IPS DF 4.7 (cell line): ENCODE measurements around the gene FRMD5.

Source experiments
- DNase-seq: peaks from one replicate; pipeline ENCODE4 v3.0.0-alpha.2; 2013; ENCODE audit warnings: low spot score; ENCODE audit errors: extremely low read depth

FRMD5 gene

GRCh38 chr15:43977072-43977884 lies 217.8 kb downstream of the FRMD5 start:
- no peak for DNase-seq

- DNase-seq: no peak
Observed at GRCh38 chr15:43975770-43976169, 219.3 kb downstream of the FRMD5 start.

DNA sequence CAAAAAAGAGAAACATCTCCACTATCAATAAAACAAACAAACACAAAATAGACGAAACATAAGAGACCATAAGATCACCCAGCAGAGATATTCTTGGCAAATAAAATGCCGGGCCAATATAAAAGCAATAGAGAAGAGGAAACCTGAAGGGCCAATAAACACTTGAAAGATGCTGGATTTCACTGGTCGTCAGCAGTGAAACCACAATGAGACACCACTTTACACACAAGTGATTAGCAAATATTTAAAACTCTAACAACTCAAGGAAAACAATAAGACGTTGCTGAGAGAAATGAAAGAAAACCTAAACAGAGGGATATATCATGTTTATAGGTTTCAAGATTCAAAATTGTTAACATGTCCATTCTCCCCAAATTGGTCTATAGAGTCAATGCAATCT lies 219.7 kb downstream of the FRMD5 start:
- DNase-seq: no peak

- no peak for DNase-seq
Observed at GRCh38 chr15:43974852-43975251, 220.2 kb downstream of the FRMD5 start.

- DNase-seq: no peak
Observed at GRCh38 chr15:43969802-43970375, 225.2 kb downstream of the FRMD5 start.

DNA sequence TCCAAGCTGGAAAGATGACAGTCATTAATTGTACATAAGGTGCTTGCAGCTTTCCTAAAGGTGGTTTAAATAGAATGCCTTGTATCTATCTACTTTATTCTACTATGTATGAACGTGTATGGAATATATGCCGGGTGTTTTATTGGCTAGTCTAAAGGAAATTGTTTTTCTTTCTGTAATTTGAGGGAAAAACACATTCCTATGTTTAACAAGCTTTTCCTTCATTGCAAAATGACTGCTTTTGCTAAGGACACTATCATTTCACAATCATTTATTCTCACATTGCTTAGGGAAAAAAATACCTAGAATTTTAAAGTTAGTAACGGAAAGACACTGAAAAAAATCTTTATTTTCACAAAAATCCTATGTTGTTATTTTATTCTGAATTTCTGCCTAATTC lies 226.5 kb downstream of the FRMD5 start:
- DNase-seq: no peak

- no peak for DNase-seq
Observed at GRCh38 chr15:43966646-43967045, 228.4 kb downstream of the FRMD5 start.

GRCh38 chr15:43958861-43959330 lies 236.2 kb downstream of the FRMD5 start:
- no peak for DNase-seq

DNA sequence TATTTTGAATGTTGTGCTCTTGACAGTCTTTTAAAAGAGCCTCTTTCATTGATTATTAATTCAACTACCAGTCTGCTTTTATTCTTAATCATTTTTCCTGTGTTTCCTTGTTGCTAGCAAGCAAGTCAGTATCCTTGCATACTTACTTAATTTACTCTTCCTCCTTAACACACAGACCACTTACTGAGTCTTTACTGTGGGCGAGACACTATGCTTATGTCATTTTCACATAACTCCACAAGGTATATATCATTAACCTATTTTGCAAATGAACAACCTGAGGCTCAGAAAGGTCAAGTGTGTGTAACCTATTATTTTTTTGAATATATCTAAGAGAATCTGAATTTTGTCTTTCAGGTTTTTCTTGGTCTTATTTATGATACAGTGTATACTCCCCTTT lies 237.3 kb downstream of the FRMD5 start:
- no peak for DNase-seq

DNA sequence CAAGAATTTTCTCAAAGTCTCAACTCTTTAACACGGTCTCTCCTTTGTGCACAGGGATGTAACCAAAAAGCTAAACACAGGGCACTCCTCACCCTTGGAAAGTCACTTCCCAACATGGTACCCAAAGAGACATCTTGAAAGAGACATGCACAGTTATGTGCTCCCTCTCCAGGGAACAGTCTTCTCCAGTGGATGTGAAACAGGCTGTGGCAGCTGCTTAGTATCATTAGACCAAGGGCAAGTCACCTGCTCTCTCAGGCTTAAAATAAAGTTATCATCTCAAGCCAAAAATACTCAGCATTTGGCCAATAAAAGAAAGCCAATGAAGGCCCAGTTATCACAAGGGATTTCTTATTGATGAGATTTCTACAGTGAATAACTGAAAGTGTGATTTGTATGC lies 239.9 kb downstream of the FRMD5 start:
- DNase-seq: no peak

GRCh38 chr15:43954181-43954621 lies 240.9 kb downstream of the FRMD5 start:
- DNase-seq: no peak

GRCh38 chr15:43953402-43953801 lies 241.7 kb downstream of the FRMD5 start:
- DNase-seq: no peak

- DNase-seq: no peak
Observed at GRCh38 chr15:43950531-43950930, 244.5 kb downstream of the FRMD5 start.

GRCh38 chr15:43948691-43949325 lies 246.3 kb downstream of the FRMD5 start:
- DNase-seq: no peak

DNA sequence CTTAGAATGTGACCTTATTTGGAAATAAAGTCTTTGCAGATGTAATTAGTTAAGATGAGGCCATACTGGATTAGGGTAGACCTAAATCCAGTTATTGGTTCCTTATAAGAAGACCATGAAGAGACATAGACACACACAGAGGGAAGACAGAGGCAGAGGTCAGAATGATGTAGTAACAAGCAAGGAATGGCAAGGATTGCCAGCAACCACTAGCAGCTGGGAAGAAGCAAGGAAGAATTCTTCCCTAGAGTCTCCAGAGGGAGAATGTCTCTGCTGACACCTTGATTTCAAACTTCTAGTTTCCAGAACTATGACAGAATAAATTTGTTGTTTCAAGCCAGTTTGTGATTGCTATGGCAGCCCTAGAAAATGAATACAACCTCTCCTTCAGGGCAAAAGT lies 251.6 kb downstream of the FRMD5 start:
- no peak for DNase-seq

GRCh38 chr15:43942194-43942593 lies 252.9 kb downstream of the FRMD5 start:
- no peak for DNase-seq

GRCh38 chr15:43941555-43941954 lies 253.5 kb downstream of the FRMD5 start:
- no peak for DNase-seq

- DNase-seq: no peak
Observed at GRCh38 chr15:43941071-43941470, 254.0 kb downstream of the FRMD5 start.

DNA sequence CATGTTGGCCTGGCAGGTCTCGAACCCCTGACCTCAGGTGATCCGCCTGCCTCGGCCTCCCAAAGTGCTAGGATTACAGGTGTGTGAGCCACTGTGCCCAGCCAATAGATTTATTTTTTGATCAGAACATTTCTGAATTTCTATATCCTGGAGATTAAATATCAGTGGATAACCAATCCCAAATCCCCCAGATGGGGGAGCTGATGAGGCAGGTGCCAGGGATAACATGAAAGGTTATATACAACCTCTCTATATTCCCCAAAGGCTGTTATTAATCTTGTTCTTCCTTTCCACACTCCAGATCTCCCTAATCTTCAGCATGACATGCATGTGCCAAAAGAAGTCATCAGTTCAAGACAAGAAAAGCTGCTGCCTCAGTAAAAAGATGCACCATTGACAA lies 256.0 kb downstream of the FRMD5 start:
- DNase-seq: no peak

- no peak for DNase-seq
Observed at GRCh38 chr15:43934480-43934879, 260.6 kb downstream of the FRMD5 start.

- no peak for DNase-seq
Observed at GRCh38 chr15:43932907-43933306, 262.2 kb downstream of the FRMD5 start.

DNA sequence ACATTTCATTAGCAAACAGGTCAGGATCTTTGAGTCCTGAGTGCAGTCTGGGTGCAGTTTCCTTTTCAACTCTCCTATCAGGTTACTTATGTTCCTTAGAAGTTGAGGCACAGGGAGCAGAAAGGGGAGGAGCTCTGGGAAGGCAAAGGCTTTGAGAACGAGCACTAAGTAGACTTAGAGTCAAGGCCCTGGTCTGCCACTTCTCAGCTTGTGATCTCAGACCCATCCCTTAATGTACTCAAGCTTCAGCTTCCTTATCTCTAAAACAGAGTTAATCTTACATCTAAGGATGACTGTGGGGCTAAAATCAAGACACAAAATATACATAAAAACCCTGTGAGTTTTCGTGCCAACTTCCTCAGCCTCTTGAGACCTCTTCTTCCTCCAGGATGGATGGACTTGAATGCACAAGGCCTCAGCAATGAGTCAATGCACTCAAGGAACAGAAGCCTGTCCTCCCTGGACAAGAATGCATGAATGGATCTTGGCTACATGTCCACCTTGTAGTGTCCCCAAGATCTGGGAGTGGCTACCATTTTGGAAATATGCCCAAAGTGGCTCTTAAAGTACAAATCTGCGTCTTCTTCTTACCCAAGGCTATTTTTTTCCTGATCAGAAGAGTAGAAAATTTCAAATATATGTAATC lies 263.2 kb downstream of the FRMD5 start:
- no peak for DNase-seq
